ENCODE data around the gene DPH7. TPM values are rescaled to one million over a fixed set of nuclear protein-coding genes. Genes with fewer than 3 reads are reported as not detected.

The DPH7 gene
- total RNA-seq, 1 experiment from 2014 or later = 54.4 TPM

DNA sequence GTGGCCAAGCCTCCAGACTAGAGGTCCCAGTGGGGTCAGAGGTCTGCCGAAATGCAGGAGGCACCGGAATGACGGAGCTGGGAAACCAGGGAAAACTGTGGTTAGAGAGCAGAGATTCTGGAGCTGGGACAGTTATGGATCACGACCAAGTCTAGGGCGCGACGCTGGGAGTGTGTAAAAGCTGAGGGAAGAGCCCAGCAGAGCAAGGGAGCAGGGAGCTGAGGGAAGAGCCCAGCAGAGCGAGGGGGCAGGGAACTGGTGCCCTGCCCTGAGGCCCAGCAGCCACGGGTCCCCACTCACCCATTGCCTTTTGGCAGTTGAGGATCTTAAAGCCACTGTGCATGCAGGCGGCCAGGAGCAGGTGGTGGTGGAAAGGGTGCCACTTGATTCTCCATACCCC lies 14.6 kb downstream of the DPH7 start:
- Histone ChIP-seq H3K4me2 (ENCODE audit: low read length) (no peak overlapping the region), H4K20me1 (ENCODE audit: insufficient read depth) (no peaks in the 10 kb centered on the region), H3K9me3 (ENCODE audit: control insufficient read depth in 1 of 2, insufficient read depth in 1 of 2, low read depth in 1 of 2, low read length in 2 of 2) (no peaks in the 10 kb centered on the region), H2AFZ (ENCODE audit: low read depth, low read length, poor library complexity, severe bottlenecking) (no peak overlapping the region), H3K27ac (ENCODE audit: low read depth, low read length) (no peak overlapping the region), H3K9ac (ENCODE audit: low read length) (no peak overlapping the region), H3K4me3 (replicated peaks in 1 of 2; ENCODE audit: low read depth in 1 of 2, low read length in 2 of 2) (no peak overlapping the region), H3K27me3 (ENCODE audit: insufficient read depth, low read length) (no peaks in the 10 kb centered on the region), H3K79me2 (ENCODE audit: insufficient read depth, low read length) (peaks cover 11% of the 10 kb centered on the region), H3K36me3 (ENCODE audit: control insufficient read depth in 1 of 2, insufficient read depth in 2 of 2, low read length in 2 of 2) (peaks cover 8 to 14% of the 10 kb centered on the region in 2 experiments; a peak in 3 of 4 replicates), H3K9me2 (ENCODE audit: insufficient read depth) (no peaks in the 10 kb centered on the region), H3K4me1 (ENCODE audit: control insufficient read depth in 1 of 2, insufficient read depth in 2 of 2, low read length in 2 of 2) (no peaks in the 10 kb centered on the region)
- no peak for ATAC-seq
- intact Hi-C loops (cut with micrococcal nuclease) = no loop called here
- RAD21 ChIA-PET (ENCODE audit: low non-redundant PET in 1 of 2, low total read pairs in 2 of 2, uncharacterized antibody in 2 of 2, unreplicated experiment in 2 of 2) = no interaction called here
- DNase-seq (ENCODE audit: low read depth, low spot score) = no peak
- BruUV-seq (replicated peaks) = no TSS peak
- CTCF ChIA-PET = no interaction called here
- TF ChIP-seq ZFX (IDR thresholded peaks at IDR 0.05) (no peak), YY1 (IDR thresholded peaks at IDR 0.05; ENCODE audit: extremely low read depth, insufficient replicate concordance, low read depth, low read length) (no peak), FOSL1 (IDR thresholded peaks at IDR 0.05; ENCODE audit: low read depth) (no peak), POLR2A (IDR thresholded peaks at IDR 0.05; ENCODE audit: borderline replicate concordance, extremely low read depth, insufficient read depth, insufficient read length) (no peak), TCF7L2 (IDR thresholded peaks at IDR 0.05; ENCODE audit: borderline replicate concordance, extremely low read depth, insufficient read depth, insufficient read length) (no peak), EGR1 (IDR thresholded peaks at IDR 0.05; ENCODE audit: low read depth) (no peak), CBX3 (IDR thresholded peaks at IDR 0.05; ENCODE audit: low read depth) (no peak), JUND (IDR thresholded peaks at IDR 0.05) (no peak), POLR2AphosphoS5 (IDR thresholded peaks at IDR 0.05; ENCODE audit: low read depth, low read length) (no peak), RAD21 (IDR thresholded peaks at IDR 0.05; ENCODE audit: low read depth) (no peak), SP1 (IDR thresholded peaks at IDR 0.05; ENCODE audit: low read depth) (no peak), CEBPB (IDR thresholded peaks at IDR 0.05; ENCODE audit: low read depth) (no peak), SRF (IDR thresholded peaks at IDR 0.05; ENCODE audit: low read depth) (no peak), EZH2 (IDR thresholded peaks at IDR 0.05) (no peak)
- TF ChIP-seq, protein P1, sequence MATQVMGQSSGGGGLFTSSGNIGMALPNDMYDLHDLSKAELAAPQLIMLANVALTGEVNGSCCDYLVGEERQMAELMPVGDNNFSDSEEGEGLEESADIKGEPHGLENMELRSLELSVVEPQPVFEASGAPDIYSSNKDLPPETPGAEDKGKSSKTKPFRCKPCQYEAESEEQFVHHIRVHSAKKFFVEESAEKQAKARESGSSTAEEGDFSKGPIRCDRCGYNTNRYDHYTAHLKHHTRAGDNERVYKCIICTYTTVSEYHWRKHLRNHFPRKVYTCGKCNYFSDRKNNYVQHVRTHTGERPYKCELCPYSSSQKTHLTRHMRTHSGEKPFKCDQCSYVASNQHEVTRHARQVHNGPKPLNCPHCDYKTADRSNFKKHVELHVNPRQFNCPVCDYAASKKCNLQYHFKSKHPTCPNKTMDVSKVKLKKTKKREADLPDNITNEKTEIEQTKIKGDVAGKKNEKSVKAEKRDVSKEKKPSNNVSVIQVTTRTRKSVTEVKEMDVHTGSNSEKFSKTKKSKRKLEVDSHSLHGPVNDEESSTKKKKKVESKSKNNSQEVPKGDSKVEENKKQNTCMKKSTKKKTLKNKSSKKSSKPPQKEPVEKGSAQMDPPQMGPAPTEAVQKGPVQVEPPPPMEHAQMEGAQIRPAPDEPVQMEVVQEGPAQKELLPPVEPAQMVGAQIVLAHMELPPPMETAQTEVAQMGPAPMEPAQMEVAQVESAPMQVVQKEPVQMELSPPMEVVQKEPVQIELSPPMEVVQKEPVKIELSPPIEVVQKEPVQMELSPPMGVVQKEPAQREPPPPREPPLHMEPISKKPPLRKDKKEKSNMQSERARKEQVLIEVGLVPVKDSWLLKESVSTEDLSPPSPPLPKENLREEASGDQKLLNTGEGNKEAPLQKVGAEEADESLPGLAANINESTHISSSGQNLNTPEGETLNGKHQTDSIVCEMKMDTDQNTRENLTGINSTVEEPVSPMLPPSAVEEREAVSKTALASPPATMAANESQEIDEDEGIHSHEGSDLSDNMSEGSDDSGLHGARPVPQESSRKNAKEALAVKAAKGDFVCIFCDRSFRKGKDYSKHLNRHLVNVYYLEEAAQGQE (IDR thresholded peaks at IDR 0.05; ENCODE audit: low read depth) = no peak
- TF ChIP-seq, protein P2, sequence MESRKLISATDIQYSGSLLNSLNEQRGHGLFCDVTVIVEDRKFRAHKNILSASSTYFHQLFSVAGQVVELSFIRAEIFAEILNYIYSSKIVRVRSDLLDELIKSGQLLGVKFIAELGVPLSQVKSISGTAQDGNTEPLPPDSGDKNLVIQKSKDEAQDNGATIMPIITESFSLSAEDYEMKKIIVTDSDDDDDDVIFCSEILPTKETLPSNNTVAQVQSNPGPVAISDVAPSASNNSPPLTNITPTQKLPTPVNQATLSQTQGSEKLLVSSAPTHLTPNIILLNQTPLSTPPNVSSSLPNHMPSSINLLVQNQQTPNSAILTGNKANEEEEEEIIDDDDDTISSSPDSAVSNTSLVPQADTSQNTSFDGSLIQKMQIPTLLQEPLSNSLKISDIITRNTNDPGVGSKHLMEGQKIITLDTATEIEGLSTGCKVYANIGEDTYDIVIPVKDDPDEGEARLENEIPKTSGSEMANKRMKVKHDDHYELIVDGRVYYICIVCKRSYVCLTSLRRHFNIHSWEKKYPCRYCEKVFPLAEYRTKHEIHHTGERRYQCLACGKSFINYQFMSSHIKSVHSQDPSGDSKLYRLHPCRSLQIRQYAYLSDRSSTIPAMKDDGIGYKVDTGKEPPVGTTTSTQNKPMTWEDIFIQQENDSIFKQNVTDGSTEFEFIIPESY (IDR thresholded peaks at IDR 0.05; ENCODE audit: extremely low read depth, insufficient replicate concordance, low read length) = no peak
- TF ChIP-seq, protein P3, sequence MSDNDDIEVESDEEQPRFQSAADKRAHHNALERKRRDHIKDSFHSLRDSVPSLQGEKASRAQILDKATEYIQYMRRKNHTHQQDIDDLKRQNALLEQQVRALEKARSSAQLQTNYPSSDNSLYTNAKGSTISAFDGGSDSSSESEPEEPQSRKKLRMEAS (IDR thresholded peaks at IDR 0.05) = no peak
- TF ChIP-seq, protein P4, sequence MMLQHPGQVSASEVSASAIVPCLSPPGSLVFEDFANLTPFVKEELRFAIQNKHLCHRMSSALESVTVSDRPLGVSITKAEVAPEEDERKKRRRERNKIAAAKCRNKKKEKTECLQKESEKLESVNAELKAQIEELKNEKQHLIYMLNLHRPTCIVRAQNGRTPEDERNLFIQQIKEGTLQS (IDR thresholded peaks at IDR 0.05) = no peak
- POLR2A ChIA-PET = no interaction called here

Data from HCT116 (cell line).